Adrenal gland (tissue), 12 donors: ENCODE data around the gene GLOD5. TPM values are rescaled to one million over a fixed set of nuclear protein-coding genes. Genes with fewer than 3 reads are reported as not detected.

ENCODE experiments used
- DNase-seq, 7 donors: peaks; one replicate each; pipeline ENCODE4 v3.0.0-alpha.2; 2019 to 2020
- H3K27ac ChIP-seq, 5 donors: fragments of 200-600 bp; sonication (generic) in 4 of 5; 1 replicate in 3 of 5; 2 replicates in 2 of 5; pipeline versions ENCODE4 v1.5.1 to v1.8.0; 2016 to 2020; ENCODE audit warnings: mild to moderate bottlenecking in 1 of 5
- H3K27me3 ChIP-seq: fragments of 200-600 bp; 2 replicates; pipeline ENCODE4 v1.8.0; 2021
- H3K36me3 ChIP-seq, 2 donors: fragments of 200-600 bp; replicated peaks in 1 of 2; 1 replicate in 1 of 2; 2 replicates in 1 of 2; pipeline versions ENCODE4 v1.5.1 to v1.8.0; 2018 to 2022
- H3K4me1 ChIP-seq, 2 donors: fragments of 200-600 bp; replicated peaks in 1 of 2; 1 replicate in 1 of 2; 2 replicates in 1 of 2; pipeline versions ENCODE4 v1.5.1 to v1.8.0; 2018 to 2021
- H3K4me3 ChIP-seq, 4 donors: fragments of 200-600 bp; sonication (generic) in 3 of 4; one replicate each; pipeline ENCODE4 v1.5.1; 2016 to 2018
- H3K9me3 ChIP-seq, 3 donors: fragments of 200-600 bp; sonication (generic) in 1 of 3; replicated peaks in 1 of 3; 1 replicate in 2 of 3; 2 replicates in 1 of 3; pipeline versions ENCODE4 v1.5.1 to v1.8.0; 2016 to 2021
- CTCF ChIP-seq, 6 experiments: fragments of 450-650 bp in 4 of 6; fragments of 200-600 bp in 2 of 6; sonication (generic) in 1 of 6; IDR thresholded peaks; 1 replicate in 5 of 6; 2 replicates in 1 of 6; pipeline versions ENCODE4 v1.5.1 to v1.8.0; 2016 to 2021; ENCODE audit warnings: antibody characterized with exemption in 6 of 6, mild to moderate bottlenecking in 2 of 6, moderate library complexity in 1 of 6
- POLR2A ChIP-seq, 2 donors: fragments of 450-650 bp; IDR thresholded peaks; one replicate each; pipeline ENCODE4 v1.6.1; 2017; ENCODE audit warnings: antibody characterized with exemption in 2 of 2, mild to moderate bottlenecking in 2 of 2, moderate library complexity in 1 of 2
- WGBS, 4 donors: extraction: QIAGEN DNeasy Blood & Tissue Kit in 2 of 4; methylation state at CpG; one replicate each; pipeline versions ENCODE4 v1.1.5 to v1.1.7; 2013 to 2017; 5-methylcytosine and 5-hydroxymethylcytosine counted together
- intact Hi-C, 2 donors: fragments of 100-400 bp; cut with DNase I; formaldehyde crosslinking; loops; one replicate each; pipeline versions ENCODE4 v1.14.1 to v1.15.0; 2022 to 2023
- polyA plus RNA-seq, 3 donors: library from polyadenylated mRNA; stranded (reverse); fragments of 200-250 nt in 2 of 3; fragments of 350-450 nt in 1 of 3; fragmentation: Illumina TruSeq in 1 of 3; extraction: RNeasy Lipid Tissue Mini Kit (QIAGEN cat#74804) in 1 of 3; gene quantifications; one replicate each; pipeline ENCODE4 v1.2.3, GENCODE V29; 2013 to 2014
- total RNA-seq, 9 donors: library from RNA; depleted of rRNA in 4 of 9; stranded (reverse); fragments of >200 nt in 4 of 9; fragments of 120-200 nt in 1 of 9; fragmentation: NEBNext Ultra II Directional in 1 of 9; extraction: Animal tissue kit (Norgen Biotek cat#: 25700) in 1 of 9; gene quantifications; one replicate each; pipeline versions ENCODE4 v1.1.0 to v1.2.4, GENCODE V29; 2013 to 2023
- donor health status: healthy with polysubstance abuse.
- donor health status: Bipolar disorder and iron deficiency.
- donor health status: DM: yes; HTN: yes; CAD: no.
- donor health status: DM: no; HTN: no; CAD: no.
- donor health status: DM: no; HTN: no; CAD: no.
- donor health status: DM: yes; HTN: yes; CAD: no.

Gene GLOD5
- total and polyA plus RNA-seq, 12 donors, result 0.94 TPM; not detected in 11

GRCh38 chrX:48813644-48814043 is 52.1 kb downstream of the GLOD5 start:
- peaks cover 0 to 12% of the 10 kb centered on the region in 2 donors for H3K36me3 ChIP-seq
- intact Hi-C loops, result no loop called here
- H3K4me3 ChIP-seq, result no peak overlapping the region
- no peaks in the 10 kb centered on the region for H3K27me3 ChIP-seq
- 85 to 96% (median 91%) methylated on average over 6 to 8 of the region's 8 CpGs for WGBS, 4 donors
- no peaks in the 10 kb centered on the region for H3K4me1 ChIP-seq
- no peak overlapping the region for H3K27ac ChIP-seq
- DNase-seq, result no peak
- H3K9me3 ChIP-seq, result no peaks in the 10 kb centered on the region
- TF ChIP-seq CTCF (IDR thresholded peaks at IDR 0.05) (no peak), POLR2A (IDR thresholded peaks at IDR 0.05) (no peak)

DNA sequence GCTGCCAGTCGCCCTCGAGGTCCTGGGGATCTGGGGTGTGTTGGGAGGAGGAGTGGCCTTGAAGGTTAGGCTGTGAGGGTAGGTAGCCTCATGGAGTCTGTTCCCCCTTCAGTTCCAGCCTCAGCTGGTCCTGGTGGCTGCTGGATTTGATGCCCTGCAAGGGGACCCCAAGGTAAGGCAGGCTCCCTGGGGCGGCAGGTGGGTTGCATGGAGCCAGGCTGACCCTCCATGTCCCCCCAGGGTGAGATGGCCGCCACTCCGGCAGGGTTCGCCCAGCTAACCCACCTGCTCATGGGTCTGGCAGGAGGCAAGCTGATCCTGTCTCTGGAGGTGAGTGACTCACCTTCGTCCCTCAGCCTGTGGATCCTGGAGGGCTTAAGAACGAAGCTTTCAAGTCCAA is 53.2 kb downstream of the GLOD5 start:
- Histone ChIP-seq H3K27ac (no peak overlapping the region), H3K27me3 (no peaks in the 10 kb centered on the region), H3K4me1 (no peaks in the 10 kb centered on the region), H3K36me3 (peaks cover 0 to 12% of the 10 kb centered on the region in 2 donors), H3K9me3 (no peaks in the 10 kb centered on the region), H3K4me3 (no peak overlapping the region)
- DNase-seq, result no peak
- TF ChIP-seq CTCF (IDR thresholded peaks at IDR 0.05) (no peak), POLR2A (IDR thresholded peaks at IDR 0.05) (no peak)
- intact Hi-C loops, result no loop called here
- 82 to 100% (median 90%) methylated on average over 1 to 8 of the region's 8 CpGs for WGBS, 4 donors

DNA sequence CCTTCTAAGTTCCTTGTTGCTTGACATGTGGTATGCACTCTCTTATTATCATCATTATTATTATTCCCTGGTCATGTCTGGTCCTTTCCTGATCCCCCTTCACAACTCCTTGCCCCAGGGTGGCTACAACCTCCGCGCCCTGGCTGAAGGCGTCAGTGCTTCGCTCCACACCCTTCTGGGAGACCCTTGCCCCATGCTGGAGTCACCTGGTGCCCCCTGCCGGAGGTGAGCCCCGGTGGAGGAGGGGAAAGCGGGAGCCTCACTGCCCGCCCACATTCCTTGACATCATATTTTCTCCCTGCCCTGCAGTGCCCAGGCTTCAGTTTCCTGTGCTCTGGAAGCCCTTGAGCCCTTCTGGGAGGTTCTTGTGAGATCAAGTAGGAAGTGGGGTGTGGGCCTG is 53.7 kb downstream of the GLOD5 start:
- no peaks in the 10 kb centered on the region for H3K27me3 ChIP-seq
- no peak for TF ChIP-seq POLR2A (IDR thresholded peaks at IDR 0.05)
- no peak for TF ChIP-seq CTCF (IDR thresholded peaks at IDR 0.05)
- 76 to 89% (median 87%) methylated on average over 6 to 8 of the region's 8 CpGs for WGBS, 4 donors
- no peaks in the 10 kb centered on the region for H3K4me1 ChIP-seq
- H3K27ac ChIP-seq, result no peak overlapping the region
- DNase-seq, result no peak
- H3K4me3 ChIP-seq, result no peak overlapping the region
- intact Hi-C loops, result no loop called here
- no peaks in the 10 kb centered on the region for H3K9me3 ChIP-seq
- H3K36me3 ChIP-seq, result peaks cover 0 to 12% of the 10 kb centered on the region in 2 donors

DNA sequence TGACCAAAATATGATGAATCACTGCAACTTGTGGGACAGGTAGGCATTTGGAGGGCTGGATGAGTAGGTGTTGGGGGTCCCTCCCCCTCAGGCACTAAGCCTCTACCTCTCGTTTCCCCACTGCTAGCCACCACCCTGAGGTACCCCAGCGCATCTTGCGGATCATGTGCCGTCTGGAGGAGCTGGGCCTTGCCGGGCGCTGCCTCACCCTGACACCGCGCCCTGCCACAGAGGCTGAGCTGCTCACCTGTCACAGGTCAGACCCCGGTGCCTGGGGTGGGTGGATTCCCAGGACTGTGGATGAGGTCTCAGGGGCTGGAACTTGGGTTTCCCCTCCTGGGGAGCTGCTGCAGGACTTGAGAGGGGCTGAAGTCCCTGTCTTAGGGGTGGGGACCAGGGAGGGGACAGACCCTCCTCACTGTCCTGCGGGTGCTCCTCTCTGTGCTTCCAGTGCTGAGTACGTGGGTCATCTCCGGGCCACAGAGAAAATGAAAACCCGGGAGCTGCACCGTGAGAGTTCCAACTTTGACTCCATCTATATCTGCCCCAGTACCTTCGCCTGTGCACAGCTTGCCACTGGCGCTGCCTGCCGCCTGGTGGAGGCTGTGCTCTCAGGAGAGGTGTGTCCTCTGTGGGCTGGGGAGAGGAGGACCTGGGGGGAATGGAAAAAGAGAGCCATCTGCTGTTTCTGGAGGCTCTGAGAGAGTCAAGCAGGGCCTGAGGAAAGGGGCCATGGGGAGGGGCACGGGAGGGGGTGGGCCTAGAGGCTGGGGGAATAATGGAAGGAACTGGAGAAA is 54.7 kb downstream of the GLOD5 start:
- H3K27me3 ChIP-seq, result no peaks in the 10 kb centered on the region
- H3K4me3 ChIP-seq, result no peak overlapping the region
- H3K9me3 ChIP-seq, result no peaks in the 10 kb centered on the region
- no peak overlapping the region for H3K27ac ChIP-seq
- WGBS, 4 donors, result 87 to 100% (median 92%) methylated on average over 3 to 18 of the region's 18 CpGs
- no peak for DNase-seq
- H3K36me3 ChIP-seq, result peaks cover 0 to 12% of the 10 kb centered on the region in 2 donors
- TF ChIP-seq CTCF (IDR thresholded peaks at IDR 0.05), result no peak
- no peak for TF ChIP-seq POLR2A (IDR thresholded peaks at IDR 0.05)
- intact Hi-C loops, result no loop called here
- H3K4me1 ChIP-seq, result no peaks in the 10 kb centered on the region
